HG03095 (cell line): ENCODE results near the gene ARSA.
A peak's percentile ranks its signal among the peaks of the same experiment; 100 is the strongest.

Experiments used
- ATAC-seq: cut with Tn5 transposase; IDR thresholded peaks from one replicate; pipeline ENCODE4 v1.9.1; 2021; ENCODE audit warnings: moderate library complexity; ENCODE audit not compliant: unreplicated experiment

ARSA gene

DNA sequence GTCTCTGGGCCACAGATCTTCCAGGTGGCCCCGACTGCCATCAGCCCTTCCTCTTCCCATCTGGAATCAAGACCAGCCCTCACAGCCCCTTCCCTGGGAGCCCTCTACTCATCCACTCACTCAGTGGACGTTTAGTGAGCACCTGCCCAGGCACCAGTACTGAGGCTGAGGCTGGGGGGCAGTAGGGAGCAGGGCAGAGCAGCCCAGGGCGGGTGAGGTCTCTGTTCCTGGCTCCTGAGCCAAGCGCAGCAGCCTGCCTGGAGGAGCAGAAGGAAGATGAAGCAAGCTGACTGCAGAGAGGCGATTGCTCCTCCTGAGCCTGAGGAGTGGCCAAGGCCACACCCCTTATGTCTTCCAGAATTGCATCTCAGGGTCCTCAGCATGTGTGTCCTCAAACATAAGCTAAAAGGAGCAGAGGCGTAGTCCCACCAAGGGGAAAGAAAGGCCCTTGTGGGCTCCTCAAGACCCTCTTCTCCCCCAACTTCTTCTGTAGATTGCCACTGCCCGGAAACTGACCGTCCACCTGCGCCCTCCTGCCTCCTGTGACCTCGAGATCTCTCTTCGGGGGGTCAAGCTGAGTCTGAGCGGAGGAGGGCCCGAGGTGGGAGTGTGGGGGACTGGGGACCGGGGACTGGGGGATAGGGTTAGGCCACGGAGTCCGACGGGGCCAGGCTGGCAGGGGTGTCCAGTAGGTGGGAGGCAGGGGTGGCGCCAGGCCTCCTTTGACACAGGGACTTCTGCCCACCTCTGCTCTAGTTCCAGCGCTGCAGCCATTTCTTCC is 21.6 kb downstream of the ARSA start:
- ATAC-seq, result no peak

GRCh38 chr22:50605613-50606074 is 22.3 kb downstream of the ARSA start:
- ATAC-seq, result no peak

GRCh38 chr22:50605002-50605612 is 22.8 kb downstream of the ARSA start:
- ATAC-seq, result no peak

- no peak for ATAC-seq
These were observed 23.5 kb downstream of the ARSA start for GRCh38 chr22:50604256-50605001.

DNA sequence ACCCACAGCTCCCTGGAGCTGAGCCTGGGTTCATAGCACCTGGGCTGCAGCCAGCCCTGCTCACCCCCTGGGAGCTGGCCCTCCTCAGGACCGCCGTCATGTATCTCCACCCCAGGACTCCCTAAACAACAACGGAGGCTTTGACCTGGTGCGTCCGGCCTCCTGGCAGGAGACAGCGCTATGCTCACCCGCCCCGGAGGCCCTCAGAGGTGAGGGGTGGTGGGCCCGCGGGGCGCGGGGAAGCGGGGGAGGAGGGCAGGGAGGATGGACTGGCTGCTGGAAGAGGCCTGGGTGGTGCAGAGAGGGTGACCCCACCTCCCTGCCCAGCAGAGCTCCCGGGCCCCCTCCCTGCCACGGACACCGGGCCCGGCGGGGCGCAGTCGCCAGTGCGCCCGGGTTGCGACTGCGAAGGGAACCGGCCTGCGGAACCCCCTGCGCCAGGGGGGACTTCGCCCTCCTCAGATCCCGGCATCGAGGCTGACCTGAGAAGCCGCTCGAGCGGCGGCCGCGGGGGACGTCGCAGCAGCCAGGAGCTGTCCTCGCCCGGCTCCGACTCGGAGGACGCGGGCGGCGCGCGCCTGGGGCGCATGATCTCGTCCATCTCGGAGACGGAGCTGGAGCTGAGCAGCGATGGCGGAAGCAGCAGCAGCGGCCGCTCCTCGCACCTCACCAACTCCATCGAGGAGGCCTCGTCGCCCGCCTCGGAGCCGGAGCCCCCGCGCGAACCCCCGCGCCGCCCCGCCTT is 24.3 kb downstream of the ARSA start:
- no peak for ATAC-seq

GRCh38 chr22:50602338-50602700 is 25.6 kb downstream of the ARSA start:
- no peak for ATAC-seq

GRCh38 chr22:50601669-50602337 is 26.1 kb downstream of the ARSA start:
- no peak for ATAC-seq

- ATAC-seq, result no peak
These were observed 26.8 kb downstream of the ARSA start for GRCh38 chr22:50600967-50601668.

DNA sequence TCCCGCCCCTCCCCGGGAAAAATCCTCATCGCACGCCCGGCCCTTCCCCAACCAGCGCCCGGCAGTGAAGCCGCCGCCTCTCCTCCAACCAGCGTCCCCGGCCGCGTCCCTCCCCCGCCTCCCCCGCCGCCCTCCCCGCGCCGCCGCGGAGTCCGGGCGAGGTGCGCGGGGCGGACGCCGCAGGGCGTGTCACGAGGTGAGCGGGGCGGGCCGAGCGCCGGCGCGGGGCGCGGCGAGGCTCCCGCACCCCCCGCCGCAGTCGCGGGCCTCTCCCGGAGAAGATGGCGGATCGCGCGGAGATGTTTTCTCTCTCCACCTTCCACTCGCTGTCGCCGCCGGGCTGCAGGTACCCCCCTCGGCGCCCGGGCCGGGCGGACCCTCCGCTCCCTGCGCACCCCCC is 27.4 kb downstream of the ARSA start, which contains the start of gene MAPK8IP2:
TSS of gene MAPK8IP2 (plus strand) at position 256 of the 400 bp plus-strand sequence. CDS start at position 282, 26 bp downstream.
- ATAC-seq, result no peak

- no peak for ATAC-seq
These were observed 28.0 kb downstream of the ARSA start for GRCh38 chr22:50599816-50600455.

DNA sequence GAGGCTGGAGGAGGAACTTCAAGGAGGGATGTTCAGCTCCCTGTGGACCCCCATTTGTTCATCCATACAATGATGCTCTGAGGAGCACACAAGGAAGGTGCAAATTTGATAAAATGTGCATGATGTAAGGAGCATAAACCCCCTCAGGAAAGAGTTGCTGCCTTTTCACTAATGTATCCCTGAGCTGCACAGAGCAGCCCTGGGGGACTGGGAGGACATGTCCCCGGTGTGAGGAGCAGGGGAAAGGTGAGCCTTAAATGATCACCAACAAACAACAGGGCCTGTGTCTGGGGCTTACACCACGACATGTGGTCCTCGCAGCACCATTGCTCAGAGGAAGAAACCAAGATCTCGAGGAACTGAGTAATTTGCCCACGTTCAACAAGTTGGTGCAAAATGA is 30.9 kb downstream of the ARSA start:
- no peak for ATAC-seq

- ATAC-seq, result no peak
These were observed 32.8 kb downstream of the ARSA start for GRCh38 chr22:50595189-50595588.

GRCh38 chr22:50587407-50587806 is 40.5 kb downstream of the ARSA start:
- no peak for ATAC-seq

GRCh38 chr22:50586416-50586815 is 41.5 kb downstream of the ARSA start:
- no peak for ATAC-seq

DNA sequence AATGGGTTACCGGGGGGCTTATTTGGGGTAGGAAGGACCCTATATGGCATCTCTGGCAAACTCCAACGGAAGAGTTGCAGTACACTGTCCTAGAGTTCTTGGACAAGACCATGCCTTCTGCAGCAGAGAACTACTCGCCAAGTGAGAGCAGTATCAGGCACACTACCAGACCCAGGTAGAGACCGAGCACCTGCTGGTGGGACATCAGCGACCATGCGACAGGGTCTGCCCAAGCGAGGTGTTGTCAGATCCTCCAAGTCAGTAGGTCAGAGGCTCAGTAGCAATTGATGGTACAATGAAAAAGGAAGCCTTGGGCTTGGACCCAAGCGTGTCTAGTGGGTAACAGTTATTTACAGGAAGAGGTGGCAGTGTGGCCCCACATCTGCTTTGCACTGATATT is 42.2 kb downstream of the ARSA start:
- no peak for ATAC-seq

DNA sequence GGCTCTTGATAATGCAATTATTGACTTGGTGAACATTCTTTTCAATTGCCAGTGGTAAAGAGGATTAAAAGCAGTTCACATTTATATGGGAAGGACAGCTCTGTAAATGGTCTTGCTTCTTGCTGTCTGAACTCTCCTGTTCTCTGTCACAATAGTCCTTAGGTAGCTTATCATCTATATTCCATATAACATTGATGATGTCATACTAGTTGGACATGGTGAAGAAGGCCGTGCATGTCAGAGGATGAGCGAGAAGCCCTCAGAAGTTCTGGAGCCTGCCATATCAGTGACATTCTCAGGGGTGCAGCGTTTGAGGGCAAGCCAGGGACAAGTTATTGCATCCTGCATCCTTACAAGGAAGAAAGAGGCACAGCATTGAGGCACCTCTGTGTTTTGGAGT is 42.7 kb downstream of the ARSA start:
- ATAC-seq, result no peak

GRCh38 chr22:50584106-50585096 is 43.6 kb downstream of the ARSA start:
- ATAC-seq, result no peak

DNA sequence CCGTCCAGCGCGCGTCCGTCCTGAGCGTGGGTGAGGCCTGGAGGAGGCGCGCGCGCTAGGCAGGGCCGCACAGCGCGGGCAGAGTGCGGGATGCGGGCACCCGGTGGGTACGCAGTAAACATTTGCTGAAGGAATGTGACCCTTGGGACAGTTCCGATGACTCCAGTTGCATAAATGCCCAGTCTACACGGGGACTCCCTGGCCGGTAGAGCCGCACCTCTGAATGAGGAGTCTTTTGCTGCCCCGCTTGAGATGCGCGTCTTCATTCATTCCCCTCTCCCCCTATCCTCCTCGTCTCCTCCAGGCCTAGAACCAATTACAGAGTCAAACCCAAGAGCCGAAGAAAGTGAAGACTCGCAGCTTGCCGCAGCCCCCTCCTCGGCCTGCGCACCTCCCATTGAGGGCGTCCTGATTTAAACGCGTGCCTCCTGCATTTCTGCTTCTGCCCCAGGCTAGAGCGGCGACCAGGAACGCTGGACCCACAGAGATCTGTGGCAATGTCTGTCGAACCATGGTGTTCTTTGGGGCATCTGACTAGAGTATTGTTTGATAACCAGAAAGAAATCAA is 44.6 kb downstream of the ARSA start:
- ATAC-seq, result peak; percentile 24
